Esophagus muscularis mucosa (tissue), 3 donors: Measurements from ENCODE around the gene ADAMTS14.

ENCODE experiments used
- POLR2A ChIP-seq: fragments of 450-650 bp; IDR thresholded peaks from one replicate; pipeline ENCODE4 v1.6.1; 2017; ENCODE audit warnings: antibody characterized with exemption, moderate library complexity, mild to moderate bottlenecking, low read depth
- TF ChIP-seq, protein P1 (sequence below), 3 experiments: fragments of 200-600 bp in 2 of 3; fragments of 450-650 bp in 1 of 3; sonication (generic) in 2 of 3; IDR thresholded peaks; one replicate each; pipeline ENCODE4 v1.5.1; 2017 to 2019; ENCODE audit warnings: antibody characterized with exemption in 3 of 3, mild to moderate bottlenecking in 2 of 3, moderate library complexity in 1 of 3

DNA sequence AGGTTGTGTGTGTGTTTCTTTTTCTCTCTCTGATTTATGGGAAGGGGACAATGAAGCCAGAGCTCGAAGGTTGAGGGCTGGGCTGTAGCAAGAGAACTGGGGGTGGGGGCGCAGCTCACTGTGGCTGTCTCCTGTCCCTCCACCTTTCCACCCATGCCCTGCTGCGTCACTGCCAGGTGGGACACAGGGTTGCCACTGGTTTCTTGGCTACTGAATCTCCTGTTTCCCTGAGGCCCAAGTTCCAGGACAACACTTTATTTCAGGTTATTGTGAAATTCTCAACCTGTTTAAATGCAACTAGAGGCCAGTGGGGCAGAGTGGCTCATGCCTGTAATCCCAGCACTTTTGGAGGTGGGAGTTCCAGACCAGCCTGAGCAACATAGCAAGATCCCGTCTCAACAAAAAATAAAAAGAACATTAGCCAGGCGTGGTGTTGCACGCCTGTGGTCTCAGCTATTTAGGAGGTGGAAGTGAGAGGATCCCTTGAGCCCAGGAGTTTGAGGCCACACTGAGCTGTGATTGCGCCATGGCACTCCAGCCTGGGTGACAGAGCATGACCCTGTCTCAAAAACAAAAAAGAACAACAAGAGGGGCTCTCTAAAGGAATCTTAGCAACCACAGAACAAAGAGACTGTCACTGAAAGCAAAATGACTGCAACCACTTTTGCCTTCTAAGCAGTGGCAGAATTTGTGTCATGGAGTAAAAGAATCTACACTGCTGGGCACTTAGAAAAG, 90.3 kb downstream of the ADAMTS14 start:
- TF ChIP-seq, protein P1, sequence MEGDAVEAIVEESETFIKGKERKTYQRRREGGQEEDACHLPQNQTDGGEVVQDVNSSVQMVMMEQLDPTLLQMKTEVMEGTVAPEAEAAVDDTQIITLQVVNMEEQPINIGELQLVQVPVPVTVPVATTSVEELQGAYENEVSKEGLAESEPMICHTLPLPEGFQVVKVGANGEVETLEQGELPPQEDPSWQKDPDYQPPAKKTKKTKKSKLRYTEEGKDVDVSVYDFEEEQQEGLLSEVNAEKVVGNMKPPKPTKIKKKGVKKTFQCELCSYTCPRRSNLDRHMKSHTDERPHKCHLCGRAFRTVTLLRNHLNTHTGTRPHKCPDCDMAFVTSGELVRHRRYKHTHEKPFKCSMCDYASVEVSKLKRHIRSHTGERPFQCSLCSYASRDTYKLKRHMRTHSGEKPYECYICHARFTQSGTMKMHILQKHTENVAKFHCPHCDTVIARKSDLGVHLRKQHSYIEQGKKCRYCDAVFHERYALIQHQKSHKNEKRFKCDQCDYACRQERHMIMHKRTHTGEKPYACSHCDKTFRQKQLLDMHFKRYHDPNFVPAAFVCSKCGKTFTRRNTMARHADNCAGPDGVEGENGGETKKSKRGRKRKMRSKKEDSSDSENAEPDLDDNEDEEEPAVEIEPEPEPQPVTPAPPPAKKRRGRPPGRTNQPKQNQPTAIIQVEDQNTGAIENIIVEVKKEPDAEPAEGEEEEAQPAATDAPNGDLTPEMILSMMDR (IDR thresholded peaks at IDR 0.05) = no peak
- no peak for TF ChIP-seq POLR2A
